Measurements from ENCODE around the gene ACP5. TPM values are rescaled to one million over a fixed set of nuclear protein-coding genes. Genes with fewer than 3 reads are reported as not detected.

The ACP5 gene
- total and polyA plus RNA-seq, 4 donors, result 0.70 to 8.0 (median 2.9) TPM

- no peak overlapping the region for H3K27ac ChIP-seq (ENCODE audit: low read depth, low read length)
- 82% methylated on average over 25 of the region's 26 CpGs for WGBS (ENCODE audit: insufficient coverage)
- DNase-seq (ENCODE audit: low read depth in 4 of 6, low spot score in 6 of 6), result no peak
- peaks cover 11% of the 10 kb centered on the region for H3K4me1 ChIP-seq (ENCODE audit: control insufficient read depth, insufficient read depth, low read length)
- no peak overlapping the region for H3K4me3 ChIP-seq (ENCODE audit: low read depth, low read length)
- peaks cover 58% of the 10 kb centered on the region for H3K36me3 ChIP-seq (ENCODE audit: control insufficient read depth, insufficient read depth, low read length)
- H3K9me3 ChIP-seq (ENCODE audit: control insufficient read depth, insufficient read depth, low read length), result no peaks in the 10 kb centered on the region
- H3K27me3 ChIP-seq (ENCODE audit: control insufficient read depth, insufficient read depth, low read length), result no peaks in the 10 kb centered on the region
These were observed 25.7 kb downstream of the ACP5 start for GRCh38 chr19:11551603-11552235.

DNA sequence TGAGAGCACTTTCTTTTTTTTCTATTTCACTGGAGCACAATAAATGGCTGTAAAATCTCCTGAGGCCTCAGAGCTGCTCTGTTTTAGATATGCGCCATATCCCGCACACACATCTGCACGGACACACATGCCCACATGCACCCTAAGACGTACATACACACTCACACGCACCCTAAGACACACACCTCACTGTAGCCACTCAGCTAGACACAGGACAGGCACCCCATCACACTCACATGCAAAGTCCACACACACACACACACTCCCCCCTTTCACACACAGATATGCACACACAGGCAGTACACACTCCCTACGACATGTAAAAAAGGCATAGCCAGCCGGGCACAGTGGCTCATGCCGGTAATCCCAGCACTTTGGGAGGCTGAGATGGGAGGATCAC is 27.2 kb downstream of the ACP5 start:
- no peak for DNase-seq (ENCODE audit: low read depth in 4 of 6, low spot score in 6 of 6)
- Histone ChIP-seq H3K36me3 (ENCODE audit: control insufficient read depth, insufficient read depth, low read length) (peaks cover 48% of the 10 kb centered on the region), H3K9me3 (ENCODE audit: control insufficient read depth, insufficient read depth, low read length) (no peaks in the 10 kb centered on the region), H3K4me1 (ENCODE audit: control insufficient read depth, insufficient read depth, low read length) (peaks cover under 1% of the 10 kb centered on the region), H3K27me3 (ENCODE audit: control insufficient read depth, insufficient read depth, low read length) (no peaks in the 10 kb centered on the region), H3K27ac (ENCODE audit: low read depth, low read length) (no peak overlapping the region), H3K4me3 (ENCODE audit: low read depth, low read length) (no peak overlapping the region)
- WGBS (ENCODE audit: insufficient coverage), result 72% methylated on average over 5 of the region's 8 CpGs

DNA sequence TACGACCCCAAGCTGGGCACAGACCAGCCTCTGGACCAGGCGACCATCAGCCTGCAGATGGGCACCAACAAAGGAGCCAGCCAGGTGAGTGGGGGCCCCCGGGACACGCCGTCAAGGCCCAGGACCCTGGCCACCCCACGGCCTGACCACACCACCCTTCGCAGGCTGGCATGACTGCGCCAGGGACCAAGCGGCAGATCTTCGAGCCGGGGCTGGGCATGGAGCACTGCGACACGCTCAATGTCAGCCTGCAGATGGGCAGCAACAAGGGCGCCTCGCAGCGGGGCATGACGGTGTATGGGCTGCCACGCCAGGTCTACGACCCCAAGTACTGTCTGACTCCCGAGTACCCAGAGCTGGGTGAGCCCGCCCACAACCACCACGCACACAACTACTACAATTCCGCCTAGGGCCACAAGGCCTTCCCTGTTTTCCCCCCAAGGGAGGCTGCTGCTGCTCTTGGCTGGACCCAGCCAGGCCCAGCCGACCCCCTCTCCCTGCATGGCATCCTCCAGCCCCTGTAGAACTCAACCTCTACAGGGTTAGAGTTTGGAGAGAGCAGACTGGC is 28.0 kb downstream of the ACP5 start:
- no peaks in the 10 kb centered on the region for H3K4me1 ChIP-seq (ENCODE audit: control insufficient read depth, insufficient read depth, low read length)
- DNase-seq (ENCODE audit: low read depth in 4 of 6, low spot score in 6 of 6), result no peak
- H3K27ac ChIP-seq (ENCODE audit: low read depth, low read length), result no peak overlapping the region
- no peaks in the 10 kb centered on the region for H3K27me3 ChIP-seq (ENCODE audit: control insufficient read depth, insufficient read depth, low read length)
- H3K36me3 ChIP-seq (ENCODE audit: control insufficient read depth, insufficient read depth, low read length), result peaks cover 41% of the 10 kb centered on the region
- H3K9me3 ChIP-seq (ENCODE audit: control insufficient read depth, insufficient read depth, low read length), result no peaks in the 10 kb centered on the region
- WGBS (ENCODE audit: insufficient coverage), result 89% methylated on average over 22 of the region's 24 CpGs
- H3K4me3 ChIP-seq (ENCODE audit: low read depth, low read length), result no peak overlapping the region

GRCh38 chr19:11547929-11548700 is 29.3 kb downstream of the ACP5 start:
- H3K4me1 ChIP-seq (ENCODE audit: control insufficient read depth, insufficient read depth, low read length), result no peaks in the 10 kb centered on the region
- peaks cover 27% of the 10 kb centered on the region for H3K36me3 ChIP-seq (ENCODE audit: control insufficient read depth, insufficient read depth, low read length)
- DNase-seq (ENCODE audit: low read depth in 4 of 6, low spot score in 6 of 6), result no peak
- no peak overlapping the region for H3K27ac ChIP-seq (ENCODE audit: low read depth, low read length)
- 95% methylated on average over 8 of the region's 14 CpGs for WGBS (ENCODE audit: insufficient coverage)
- no peaks in the 10 kb centered on the region for H3K27me3 ChIP-seq (ENCODE audit: control insufficient read depth, insufficient read depth, low read length)
- H3K9me3 ChIP-seq (ENCODE audit: control insufficient read depth, insufficient read depth, low read length), result no peaks in the 10 kb centered on the region
- no peak overlapping the region for H3K4me3 ChIP-seq (ENCODE audit: low read depth, low read length)

DNA sequence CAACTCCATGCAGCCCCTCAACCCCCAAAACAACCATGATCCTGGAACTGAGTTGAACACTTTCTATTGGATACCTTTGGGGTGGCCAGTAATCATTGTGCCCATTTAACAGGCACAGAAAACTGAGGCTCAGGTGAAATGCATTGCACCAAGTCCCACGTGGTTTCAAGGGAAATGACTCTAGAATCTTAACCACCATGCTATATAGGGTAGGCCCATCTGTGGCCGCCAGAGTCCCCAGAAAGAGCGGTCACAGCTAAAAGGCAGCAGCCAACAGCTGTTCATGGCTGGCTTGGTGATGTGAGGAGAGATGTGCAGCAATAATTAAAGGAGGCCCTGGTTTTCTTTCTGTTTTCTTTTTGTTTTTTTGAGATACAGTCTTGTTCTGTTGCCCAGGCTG is 36.2 kb downstream of the ACP5 start:
- H3K4me1 ChIP-seq (ENCODE audit: control insufficient read depth, insufficient read depth, low read length), result peaks cover 16% of the 10 kb centered on the region
- H3K9me3 ChIP-seq (ENCODE audit: control insufficient read depth, insufficient read depth, low read length), result no peaks in the 10 kb centered on the region
- H3K4me3 ChIP-seq (ENCODE audit: low read depth, low read length), result no peak overlapping the region
- H3K36me3 ChIP-seq (ENCODE audit: control insufficient read depth, insufficient read depth, low read length), result no peaks in the 10 kb centered on the region
- no peak overlapping the region for H3K27ac ChIP-seq (ENCODE audit: low read depth, low read length)
- no peak for DNase-seq (ENCODE audit: low read depth in 4 of 6, low spot score in 6 of 6)
- 74% methylated on average over 3 of the region's 3 CpGs for WGBS (ENCODE audit: insufficient coverage)
- H3K27me3 ChIP-seq (ENCODE audit: control insufficient read depth, insufficient read depth, low read length), result peaks cover 23% of the 10 kb centered on the region

DNA sequence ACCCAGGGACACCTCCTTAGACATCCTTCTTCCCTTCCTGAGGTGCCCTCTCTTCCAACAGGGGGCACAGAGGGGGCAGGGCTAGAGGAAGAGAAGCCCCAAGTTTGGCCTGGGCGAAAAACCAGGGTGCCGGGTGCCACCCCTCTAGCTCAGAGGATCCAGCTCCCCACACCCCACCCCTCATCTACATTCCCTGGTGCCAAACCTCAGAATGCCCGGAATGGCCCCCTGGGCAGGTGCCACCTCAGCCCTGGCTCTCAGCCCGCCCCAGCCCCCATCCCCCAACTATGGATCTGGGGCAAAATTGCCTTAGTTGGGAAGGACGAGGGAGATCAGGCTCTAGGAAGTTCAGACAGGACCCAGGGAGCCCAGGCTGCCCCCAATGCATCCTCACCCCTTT is 36.8 kb downstream of the ACP5 start:
- H3K27me3 ChIP-seq (ENCODE audit: control insufficient read depth, insufficient read depth, low read length), result peaks cover 23% of the 10 kb centered on the region
- WGBS (ENCODE audit: insufficient coverage), result no CpG with 5 or more reads among the region's 5 CpGs
- no peak for DNase-seq (ENCODE audit: low read depth in 4 of 6, low spot score in 6 of 6)
- H3K4me1 ChIP-seq (ENCODE audit: control insufficient read depth, insufficient read depth, low read length), result peaks cover 19% of the 10 kb centered on the region
- no peaks in the 10 kb centered on the region for H3K9me3 ChIP-seq (ENCODE audit: control insufficient read depth, insufficient read depth, low read length)
- no peak overlapping the region for H3K4me3 ChIP-seq (ENCODE audit: low read depth, low read length)
- no peak overlapping the region for H3K27ac ChIP-seq (ENCODE audit: low read depth, low read length)
- H3K36me3 ChIP-seq (ENCODE audit: control insufficient read depth, insufficient read depth, low read length), result no peaks in the 10 kb centered on the region

DNA sequence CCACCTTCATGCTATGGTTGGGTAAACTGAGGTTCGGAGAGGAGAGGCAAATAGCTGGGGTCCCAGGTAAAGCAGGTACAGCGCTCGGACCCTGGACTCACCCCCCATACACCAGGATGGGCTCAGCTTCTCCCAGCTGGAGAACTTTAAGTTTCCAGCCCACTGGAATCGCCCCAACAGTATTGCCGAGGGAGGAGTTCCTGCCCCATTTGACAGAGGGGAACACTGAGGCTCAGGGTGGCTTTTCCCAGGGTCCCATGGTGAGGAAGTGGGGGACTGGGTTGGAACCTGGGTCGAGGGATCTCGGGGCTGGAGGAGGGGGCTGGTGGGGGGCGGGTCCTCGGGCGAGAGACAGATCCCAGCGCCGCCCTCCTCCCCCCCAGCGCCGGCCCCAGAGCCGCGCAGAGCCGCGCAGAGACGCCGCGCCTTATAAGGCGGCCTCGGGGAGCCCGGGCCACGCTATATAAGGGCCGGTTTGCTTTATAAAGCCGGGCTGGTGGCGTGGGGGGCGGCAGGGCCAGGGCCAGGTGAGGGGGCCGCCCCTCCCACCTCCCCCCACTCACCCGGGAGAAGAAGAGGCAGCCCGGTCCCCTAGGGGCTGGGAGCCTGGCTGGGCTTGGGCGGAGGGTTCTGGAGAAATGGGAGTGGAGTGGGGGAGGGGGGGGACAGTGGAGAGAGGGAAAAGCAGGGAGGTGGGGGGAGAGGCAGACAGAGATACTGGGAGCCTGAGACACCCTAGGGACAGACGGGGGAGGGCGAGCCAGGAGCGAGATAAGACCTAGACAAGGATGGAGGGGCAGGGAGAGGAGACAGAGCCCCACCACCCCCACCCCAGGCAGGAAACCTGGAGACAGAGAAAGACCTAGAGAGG is 37.7 kb downstream of the ACP5 start:
- WGBS (ENCODE audit: insufficient coverage), result 81% methylated on average over 4 of the region's 36 CpGs
- Histone ChIP-seq H3K4me1 (ENCODE audit: control insufficient read depth, insufficient read depth, low read length) (peaks cover 22% of the 10 kb centered on the region), H3K36me3 (ENCODE audit: control insufficient read depth, insufficient read depth, low read length) (no peaks in the 10 kb centered on the region), H3K27me3 (ENCODE audit: control insufficient read depth, insufficient read depth, low read length) (peaks cover 23% of the 10 kb centered on the region), H3K4me3 (ENCODE audit: low read depth, low read length) (peak overlapping the region; percentile 29), H3K27ac (ENCODE audit: low read depth, low read length) (no peak overlapping the region), H3K9me3 (ENCODE audit: control insufficient read depth, insufficient read depth, low read length) (no peaks in the 10 kb centered on the region)
- no peak for DNase-seq (ENCODE audit: low read depth in 4 of 6, low spot score in 6 of 6)

GRCh38 chr19:11538232-11539036 is 39.0 kb downstream of the ACP5 start, which contains the start of gene CNN1:
Gene CNN1, plus strand, starts transcription at chr19:11538851. Its CDS starts 77 bp downstream, at chr19:11538928.
- 24% methylated on average over 19 of the region's 21 CpGs for WGBS (ENCODE audit: insufficient coverage)
- Histone ChIP-seq H3K4me1 (ENCODE audit: control insufficient read depth, insufficient read depth, low read length) (peaks cover 22% of the 10 kb centered on the region), H3K36me3 (ENCODE audit: control insufficient read depth, insufficient read depth, low read length) (no peaks in the 10 kb centered on the region), H3K4me3 (ENCODE audit: low read depth, low read length) (no peak within 1 kb of the TSS), H3K27ac (ENCODE audit: low read depth, low read length) (no peak within 1 kb of the TSS), H3K9me3 (ENCODE audit: control insufficient read depth, insufficient read depth, low read length) (no peaks in the 10 kb centered on the region), H3K27me3 (ENCODE audit: control insufficient read depth, insufficient read depth, low read length) (peaks cover 23% of the 10 kb centered on the region)
- DNase-seq (ENCODE audit: low read depth in 4 of 6, low spot score in 6 of 6), result peak in 1 of 6 donors; percentile 56
